ENCODE results near the gene SNAPC3.
"Not testable (repeated sequence)": the region's sequence is repeated elsewhere in the genome, so short reads cannot be mapped to it uniquely, and the experiment has no call there.

SNAPC3 gene

DNA sequence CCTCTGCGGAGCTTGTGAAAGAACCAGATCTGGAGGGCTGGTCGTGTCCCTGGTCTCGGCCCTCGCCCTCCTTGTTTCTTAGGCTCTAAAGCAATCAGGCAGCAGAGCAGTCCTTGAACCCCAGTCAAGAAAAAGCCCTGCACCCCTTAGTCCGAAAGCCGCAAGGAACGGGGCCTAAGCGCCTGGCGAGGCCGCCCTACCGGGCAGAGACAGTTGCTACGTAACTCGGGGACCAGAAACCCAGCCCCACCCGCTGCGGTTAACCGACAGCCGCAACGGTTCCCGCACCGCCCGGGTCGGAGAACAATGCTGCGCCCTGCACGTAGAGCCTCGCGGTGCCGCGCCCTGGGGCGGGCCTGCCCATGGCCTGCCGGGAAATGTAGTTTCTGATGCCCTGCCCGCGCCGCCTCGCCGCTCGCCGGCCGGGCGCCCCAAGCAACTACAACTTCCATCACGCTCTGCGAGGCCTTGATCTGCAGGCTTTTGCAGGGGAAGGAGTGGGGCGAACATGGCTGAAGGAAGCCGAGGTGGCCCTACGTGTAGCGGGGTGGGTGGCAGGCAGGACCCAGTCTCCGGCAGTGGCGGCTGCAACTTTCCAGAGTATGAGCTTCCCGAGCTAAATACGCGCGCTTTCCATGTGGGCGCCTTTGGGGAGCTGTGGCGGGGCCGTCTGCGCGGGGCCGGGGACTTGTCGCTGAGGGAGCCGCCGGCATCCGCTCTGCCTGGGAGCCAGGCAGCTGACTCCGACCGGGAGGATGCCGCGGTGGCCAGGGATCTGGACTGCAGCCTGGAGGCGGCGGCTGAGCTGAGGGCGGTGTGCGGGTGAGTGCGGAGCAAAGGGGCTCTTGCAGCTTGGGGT is at the start of gene SNAPC3:
Gene SNAPC3 (plus strand): TSS at position 505 of the 859 bp plus-strand sequence. CDS start 4 bp downstream, at position 509.
- DNase-seq (ENCODE audit: low spot score) = peak; percentile 95

DNA sequence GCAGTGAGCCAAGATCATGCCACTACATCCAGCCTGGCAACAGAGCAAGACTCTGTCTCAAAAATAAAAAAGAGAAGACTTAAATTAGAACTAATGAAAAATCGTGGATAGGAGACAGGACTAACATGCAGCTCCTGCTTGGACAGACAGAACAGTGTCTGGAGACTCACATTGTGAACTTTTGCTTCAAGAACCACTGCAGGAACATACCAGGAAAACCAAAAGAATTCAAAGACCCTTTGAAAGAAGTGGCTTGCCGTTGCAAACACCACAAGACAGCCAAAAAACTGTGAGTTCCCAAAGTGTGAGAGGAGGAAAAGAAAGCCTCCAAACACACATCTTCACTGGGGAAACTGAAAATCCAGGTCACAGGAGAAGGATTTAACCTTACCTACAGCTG is 48.8 kb upstream of the SNAPC3 start:
- no peak for DNase-seq (ENCODE audit: low spot score)

DNA sequence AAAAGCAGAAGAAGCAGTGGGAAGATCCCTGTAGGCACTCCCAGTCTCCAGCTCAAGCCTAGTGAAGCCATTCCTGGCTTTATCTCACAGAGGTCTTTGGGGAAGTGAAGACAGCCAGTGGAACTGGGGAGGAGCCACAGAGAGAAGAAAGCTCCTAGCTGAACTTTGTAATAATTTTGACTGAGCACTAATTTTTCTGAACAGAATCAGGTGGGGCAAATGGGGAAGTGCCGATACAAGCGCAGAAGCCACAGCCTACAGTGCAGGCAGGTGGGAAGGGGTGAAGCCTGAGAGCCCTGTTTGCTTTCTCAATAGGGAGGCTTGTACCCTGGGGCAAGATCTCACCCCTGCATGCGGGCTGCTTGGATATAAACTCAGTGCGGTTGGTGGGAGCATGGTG is 48.4 kb upstream of the SNAPC3 start:
- peak; percentile 5 for DNase-seq (ENCODE audit: low spot score)

DNA sequence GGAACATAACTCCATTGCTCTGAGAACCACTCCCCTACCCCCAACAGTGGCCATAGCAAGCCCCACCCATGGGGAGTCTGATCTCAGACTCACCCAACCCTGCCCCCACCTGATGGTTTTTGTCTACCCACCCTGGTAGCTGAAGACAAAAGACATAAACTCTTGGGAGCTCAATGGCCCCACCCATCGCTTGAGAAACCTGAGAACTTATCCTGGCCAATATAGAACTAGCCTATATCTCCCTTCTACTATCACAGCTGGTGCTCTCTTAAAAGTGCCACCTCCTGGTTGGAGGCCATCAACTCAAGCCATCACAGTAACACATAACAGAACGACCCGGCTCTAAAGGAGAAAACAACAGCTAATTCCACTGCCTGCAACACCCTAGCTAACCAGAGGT is 47.9 kb upstream of the SNAPC3 start:
- no peak for DNase-seq (ENCODE audit: low spot score)

DNA sequence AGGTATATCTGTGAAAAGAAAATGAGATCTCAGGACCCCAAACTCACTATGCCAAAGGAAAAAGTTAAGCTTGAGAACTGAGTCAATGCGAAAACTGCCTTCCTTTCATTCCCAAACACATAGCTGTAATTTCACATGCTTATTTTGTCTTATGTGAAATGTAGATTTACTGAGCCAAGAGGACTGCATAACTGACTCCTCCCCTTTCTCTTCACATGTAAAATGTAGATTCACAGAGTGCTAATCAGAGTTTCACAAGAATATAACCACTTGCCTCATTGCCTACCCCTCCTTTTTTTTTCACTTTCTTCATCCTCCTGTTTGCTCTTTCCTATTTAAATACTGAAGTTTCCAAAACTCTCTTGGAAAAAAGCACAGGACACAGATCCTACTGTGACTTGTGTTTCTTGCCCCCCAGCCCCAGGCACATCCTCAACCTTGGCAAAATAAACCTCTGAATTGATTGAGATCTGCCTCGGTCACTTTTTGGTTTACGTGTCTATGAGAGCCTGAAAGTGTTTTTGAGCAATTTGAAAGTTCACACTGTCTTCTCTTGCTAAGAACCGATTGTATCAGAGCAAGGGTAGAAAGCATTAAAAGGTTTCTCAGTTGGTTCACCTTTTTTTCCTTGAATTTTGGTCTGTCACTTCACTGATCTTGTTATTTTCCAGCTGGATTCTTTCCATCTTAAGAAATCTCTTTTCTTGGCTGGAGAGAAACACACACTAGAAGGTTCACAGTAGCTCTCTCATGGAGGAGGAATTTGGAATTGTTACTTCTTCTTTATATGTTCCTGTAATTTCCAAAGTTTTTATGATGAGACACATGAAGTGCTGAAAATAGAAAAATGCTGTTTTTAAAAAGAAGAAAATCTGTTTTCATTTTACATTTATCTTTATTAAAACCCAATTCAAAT is 44.8 kb upstream of the SNAPC3 start:
- no peak for DNase-seq (ENCODE audit: low spot score)

DNA sequence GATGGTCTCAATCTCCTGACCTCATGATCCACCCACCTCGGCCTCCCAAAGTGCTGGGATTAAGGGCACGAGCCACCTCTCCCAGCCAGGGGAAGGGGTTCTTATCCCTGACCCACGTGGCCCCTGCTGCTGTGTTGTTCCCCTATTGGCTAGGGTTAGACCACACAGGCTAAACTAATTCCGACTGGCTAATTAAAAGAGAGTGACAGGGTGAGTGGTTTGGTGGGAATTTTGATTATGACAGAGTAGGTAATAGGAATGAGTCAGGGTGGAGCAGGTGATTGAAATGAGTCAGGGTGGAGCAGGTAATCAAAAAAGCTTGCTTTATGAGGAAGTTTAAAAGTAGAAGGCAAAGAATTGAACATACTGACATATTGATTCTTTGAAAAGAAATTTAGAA is 43.4 kb upstream of the SNAPC3 start:
- not testable (repeated sequence) for DNase-seq (ENCODE audit: low spot score)

DNA sequence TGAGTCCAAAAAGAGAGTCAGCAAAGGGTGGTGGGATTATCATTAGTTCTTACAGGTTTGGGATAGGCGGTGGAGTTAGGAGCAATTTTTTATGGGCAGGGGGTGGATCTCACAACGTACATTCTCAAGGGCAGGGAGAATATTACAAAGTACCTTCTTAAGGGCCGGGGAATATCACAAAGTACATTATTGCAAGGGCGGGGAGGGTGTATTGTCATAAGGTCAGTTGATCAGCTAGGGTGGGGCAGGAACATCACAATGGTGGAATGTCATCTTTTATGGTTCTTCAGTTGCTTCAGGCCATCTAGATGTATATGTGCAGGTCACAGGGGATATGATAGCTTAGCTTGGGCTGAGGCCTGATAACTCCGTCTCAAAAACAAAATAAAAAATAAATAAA is 42.8 kb upstream of the SNAPC3 start:
- not testable (repeated sequence) for DNase-seq (ENCODE audit: low spot score)

DNA sequence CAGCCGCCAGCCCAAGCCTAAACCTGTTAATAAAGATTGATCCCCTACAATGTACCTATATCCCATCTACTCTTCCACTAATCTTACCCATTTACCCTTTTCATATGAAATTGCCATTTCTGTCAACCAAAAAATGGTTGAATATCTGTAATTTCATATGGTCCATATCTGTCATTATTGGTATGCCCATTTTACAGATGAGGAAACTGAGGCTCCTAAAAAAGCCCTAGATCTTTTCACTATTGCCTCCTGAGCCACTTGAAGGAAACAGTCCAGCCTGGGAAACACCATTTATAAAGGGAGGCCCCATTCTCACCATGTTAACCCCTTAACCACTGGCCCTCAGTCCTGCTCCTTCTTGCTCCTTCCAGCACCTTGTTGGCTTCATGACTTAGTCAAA is 41.2 kb upstream of the SNAPC3 start:
- DNase-seq (ENCODE audit: low spot score) = no peak

DNA sequence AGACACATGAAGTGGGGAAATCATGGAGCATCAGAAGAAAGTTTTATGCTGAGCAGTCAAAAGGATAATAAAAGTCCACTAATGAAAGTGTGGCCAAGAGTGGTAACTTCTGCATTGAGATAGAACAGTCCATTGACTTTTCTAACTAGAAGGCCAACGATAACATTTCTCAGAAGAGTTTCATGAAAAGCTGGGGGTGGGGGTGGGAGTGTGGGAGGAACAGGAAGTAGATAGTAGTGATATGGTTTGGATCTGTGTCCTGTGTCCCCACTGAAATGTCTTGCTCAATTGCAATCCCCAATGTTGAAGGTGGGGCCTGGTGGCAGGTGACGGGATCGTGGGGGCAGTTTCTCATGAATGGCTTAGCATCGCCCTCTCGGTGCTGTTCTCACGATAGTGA is 36.2 kb upstream of the SNAPC3 start:
- no peak for DNase-seq (ENCODE audit: low spot score)

DNA sequence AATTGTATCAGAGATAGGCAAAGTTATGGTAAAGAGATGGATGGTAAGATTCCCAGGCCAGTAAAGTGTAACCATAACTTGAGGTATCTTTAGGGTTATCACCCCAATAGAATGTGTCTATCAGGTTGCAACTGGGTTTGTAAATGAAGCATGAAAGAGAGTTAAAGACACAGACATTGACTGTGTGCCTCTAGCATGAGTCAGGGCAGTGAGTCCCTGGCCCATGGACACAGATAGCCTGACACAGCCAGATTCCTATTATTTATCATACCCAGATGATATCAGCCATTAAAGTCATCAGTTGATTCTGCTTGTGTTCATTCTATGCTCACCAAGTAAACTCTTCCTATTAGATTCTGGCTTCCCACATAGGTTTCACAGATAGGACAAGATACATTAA is 33.5 kb upstream of the SNAPC3 start:
- no peak for DNase-seq (ENCODE audit: low spot score)

DNA sequence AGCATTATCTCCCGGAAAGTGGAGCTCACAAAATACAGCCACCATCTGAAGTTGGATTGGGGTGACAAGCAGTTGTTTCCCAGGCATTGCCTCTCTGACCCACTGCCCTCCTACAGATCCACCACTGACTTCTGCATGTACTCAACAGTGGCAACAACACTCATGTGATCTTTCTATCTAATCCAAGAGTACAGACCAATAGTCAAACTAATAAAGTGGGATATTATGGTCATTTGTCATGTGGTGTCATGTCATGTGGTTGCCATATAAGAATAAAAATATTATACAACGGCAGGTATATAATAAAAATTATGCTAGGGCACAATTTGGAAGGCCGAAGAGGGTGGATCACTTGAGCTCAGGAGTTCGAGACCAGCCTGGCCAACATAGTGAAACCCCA is 33.0 kb upstream of the SNAPC3 start:
- no peak for DNase-seq (ENCODE audit: low spot score)

DNA sequence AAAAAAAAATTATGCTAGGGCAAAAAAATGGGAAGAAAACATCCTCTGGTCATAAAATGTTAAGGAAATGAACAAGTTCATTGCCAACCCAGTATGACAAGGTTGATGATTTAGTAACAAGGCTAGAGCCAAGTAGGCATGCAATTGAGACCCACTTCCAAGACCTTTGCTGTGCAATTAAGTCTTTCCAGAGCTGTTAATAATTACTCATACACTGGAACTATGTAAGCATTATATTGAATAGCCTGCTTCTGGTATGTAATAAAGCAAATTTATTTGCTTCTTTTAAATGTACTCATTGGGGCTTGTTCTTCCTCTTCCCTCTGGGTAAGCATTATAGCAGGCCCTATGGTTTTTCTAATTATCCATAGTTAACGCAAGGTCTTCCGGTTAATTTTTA is 32.5 kb upstream of the SNAPC3 start:
- DNase-seq (ENCODE audit: low spot score) = no peak

DNA sequence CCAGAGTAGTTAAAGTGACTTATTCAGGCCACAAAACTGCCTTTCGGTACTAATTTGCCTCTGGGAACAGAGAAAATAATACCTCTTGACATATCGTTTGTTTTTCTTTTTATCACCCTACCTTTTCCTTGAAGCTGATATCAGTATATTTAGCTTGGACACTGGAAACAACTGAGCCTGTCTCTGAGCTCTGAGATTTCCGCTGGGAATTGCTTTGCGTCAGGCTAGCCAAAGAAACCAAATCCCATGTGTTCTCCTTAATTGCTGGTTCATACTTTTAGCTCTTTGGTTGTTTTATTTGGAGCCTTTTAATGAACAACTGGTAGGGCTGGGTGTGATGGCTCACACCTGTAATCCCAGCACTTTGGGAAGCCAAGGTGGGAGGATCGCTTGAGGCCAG is 30.3 kb upstream of the SNAPC3 start:
- DNase-seq (ENCODE audit: low spot score) = no peak

DNA sequence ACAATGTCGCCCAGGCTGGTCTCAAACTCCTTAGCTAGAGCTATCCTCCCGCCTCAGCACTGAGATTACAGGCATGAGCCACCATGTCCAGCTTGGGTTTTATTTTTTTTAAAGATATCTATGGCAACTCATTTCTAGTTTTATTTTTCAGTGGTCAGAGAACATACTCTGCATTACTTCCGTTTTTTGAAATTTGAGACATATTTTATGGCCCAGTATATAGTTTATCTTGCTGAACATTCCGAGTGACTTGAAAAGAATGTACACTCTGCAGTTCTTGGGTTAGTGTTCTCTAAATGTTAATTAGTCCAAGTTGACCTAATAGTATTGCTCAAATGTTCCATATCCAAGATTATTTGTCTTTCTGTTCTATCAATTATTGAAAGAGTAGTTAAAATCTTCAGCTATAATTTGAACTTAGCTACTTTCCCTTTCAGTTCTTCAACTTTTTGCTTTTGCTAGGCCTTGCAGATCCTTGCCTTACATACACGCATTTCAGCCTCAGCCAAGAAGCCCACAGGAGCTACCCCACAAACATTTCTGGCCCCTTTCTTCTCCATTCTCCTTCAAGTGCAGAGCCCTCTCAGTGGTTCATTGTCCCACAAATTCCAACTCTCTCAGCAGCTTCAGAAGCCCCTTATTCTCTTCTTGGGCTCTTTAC is 22.3 kb upstream of the SNAPC3 start:
- no peak for DNase-seq (ENCODE audit: low spot score)

DNA sequence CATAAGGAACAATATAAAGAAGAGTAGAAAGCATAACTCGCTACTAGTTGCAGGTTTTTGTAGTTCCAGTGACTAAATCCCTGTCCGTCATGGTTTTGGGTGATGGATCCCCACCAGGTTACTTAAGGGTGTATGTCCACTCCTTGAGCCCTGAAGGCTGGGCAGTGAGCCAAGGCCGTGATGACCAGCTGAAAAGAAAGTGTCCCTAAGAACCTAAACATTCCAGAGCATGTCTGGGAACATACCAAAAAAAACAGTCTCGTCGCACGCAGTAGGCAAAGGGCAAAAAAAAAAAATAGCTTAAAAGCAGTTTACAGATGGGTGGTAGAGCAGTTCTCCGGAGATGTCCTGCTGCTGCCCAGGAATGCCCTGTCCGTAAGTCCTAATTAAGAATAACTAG is 21.4 kb upstream of the SNAPC3 start:
- DNase-seq (ENCODE audit: low spot score) = no peak

DNA sequence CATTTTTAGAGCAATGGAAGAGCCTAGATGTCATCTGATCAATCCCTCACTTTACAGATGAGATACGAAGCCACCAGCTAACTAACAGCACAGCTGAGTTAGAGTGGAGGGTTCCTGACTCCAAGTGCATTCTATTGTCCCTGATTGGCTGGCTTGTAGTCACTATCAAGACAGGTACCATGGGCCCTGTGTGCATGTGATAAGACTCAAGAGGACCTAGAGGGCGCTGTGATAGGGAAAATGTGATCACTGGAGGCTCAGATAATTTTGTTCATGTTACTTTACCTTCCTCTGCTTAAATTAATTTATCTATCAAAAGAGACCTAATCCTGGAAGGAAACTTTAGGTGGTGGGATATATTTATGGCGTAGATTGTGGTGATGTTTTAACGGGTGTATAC is 19.5 kb upstream of the SNAPC3 start:
- DNase-seq (ENCODE audit: low spot score) = peak; percentile 72

DNA sequence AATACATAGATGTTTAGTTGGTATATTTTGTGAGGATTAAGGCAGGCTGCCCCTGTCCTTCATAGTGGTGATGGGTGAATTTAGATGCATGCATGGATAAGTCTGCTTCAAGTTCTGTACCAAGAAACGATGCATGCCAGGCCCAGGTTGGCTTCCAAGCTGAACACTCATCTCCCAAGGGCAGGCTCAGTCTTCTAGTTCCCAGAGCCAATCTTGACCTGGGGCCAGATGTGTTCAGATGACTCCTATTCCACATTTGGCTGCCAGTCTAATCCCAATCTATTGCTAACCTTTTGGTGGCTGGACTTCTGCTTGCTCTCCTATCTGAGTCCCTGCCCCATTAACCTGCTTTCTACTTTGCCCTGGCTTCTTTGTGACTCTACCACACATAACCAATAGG is 18.5 kb upstream of the SNAPC3 start:
- no peak for DNase-seq (ENCODE audit: low spot score)

DNA sequence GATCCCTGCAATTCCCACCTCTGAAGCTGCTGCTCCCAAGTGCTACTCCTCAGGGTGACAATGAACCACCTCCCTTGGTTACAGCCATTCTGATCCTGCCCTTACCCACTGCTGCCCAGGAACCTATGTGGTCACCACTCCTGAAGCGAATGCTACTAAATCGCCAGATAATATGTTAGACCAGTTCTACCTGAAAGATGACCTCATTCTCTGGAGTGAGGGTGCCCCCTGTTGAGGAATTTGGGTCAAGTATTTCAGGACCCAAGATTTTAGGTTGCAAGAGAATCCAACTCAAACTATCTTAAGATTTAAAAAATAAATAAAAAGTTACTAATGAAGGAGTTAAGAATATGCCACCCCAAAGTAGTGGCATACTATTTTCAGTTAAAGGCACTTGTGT is 5.8 kb upstream of the SNAPC3 start:
- DNase-seq (ENCODE audit: low spot score) = peak; percentile 52

DNA sequence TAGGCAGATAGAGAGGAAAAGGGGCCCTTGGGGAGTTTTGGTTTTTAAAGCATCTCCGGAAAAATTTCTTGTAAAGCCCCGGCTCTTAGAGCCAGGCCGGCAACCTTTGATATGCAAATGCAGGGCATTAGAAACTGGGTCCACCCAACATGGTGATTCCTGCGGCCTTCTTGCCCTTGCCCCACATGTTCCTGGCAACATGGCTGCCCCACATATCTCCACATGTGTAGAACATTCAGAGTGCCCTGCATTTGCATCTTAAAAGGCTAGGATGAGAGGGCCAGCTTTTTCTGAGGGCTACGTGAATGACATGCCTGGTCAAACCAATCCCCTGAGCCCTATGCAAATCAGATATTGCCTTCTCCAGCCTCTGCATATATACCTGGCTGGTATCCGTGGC is 5.0 kb upstream of the SNAPC3 start:
- no peak for DNase-seq (ENCODE audit: low spot score)

DNA sequence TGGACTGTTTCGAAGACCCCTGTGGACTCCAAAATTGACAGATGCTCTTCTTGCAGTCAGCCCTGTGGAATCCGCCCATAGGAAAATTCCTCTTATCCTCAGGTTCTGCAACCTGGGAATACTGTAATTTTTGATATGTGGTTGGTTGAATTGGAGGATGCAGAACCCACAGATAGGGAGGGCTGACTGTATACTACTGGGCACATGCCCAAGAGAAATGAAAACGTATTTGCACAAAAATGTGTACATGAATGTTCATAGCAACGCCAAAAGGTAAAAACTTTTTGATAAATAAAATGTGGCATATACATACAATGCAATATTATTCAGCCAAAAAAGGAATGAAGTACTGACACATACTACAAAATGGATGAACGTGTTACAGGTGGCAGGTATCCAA is 1.9 kb upstream of the SNAPC3 start:
- no peak for DNase-seq (ENCODE audit: low spot score)

DNA sequence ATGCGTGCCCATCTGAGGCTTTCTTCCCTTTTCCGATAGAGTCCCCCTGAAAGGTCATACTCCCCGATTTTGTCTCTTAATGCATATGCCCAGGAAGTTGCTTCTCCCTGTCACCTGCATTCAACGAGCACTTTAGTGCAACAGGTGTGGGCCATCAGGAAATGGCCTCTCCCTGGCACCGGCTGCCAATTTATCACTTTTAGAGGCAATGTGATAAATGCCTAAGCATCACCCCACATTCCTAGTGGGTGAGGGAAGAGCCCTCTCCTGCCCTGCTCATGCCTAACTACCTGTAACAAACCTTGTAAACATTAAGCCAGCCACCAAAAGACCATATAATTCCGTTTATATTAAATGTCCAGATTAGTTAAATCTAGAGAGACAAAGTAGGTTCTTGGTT is 1.1 kb upstream of the SNAPC3 start:
- DNase-seq (ENCODE audit: low spot score) = no peak

DNA sequence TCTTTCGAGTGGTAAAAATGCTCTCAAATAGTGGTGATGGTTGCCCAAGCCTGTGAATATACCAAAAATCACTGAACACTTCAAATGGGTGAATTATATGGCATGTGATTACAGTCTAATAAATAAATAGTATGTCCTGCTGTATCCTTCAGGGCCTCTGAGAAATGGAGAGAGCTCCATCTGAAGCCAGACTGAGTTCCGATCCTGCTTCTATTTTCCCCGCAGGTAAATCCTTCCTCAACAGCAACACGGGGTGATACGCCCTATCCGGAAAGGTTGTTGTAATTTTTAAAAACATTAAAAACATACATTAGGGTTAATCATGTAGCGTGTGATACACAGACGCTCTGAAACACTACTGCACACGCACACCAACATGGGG is 695 bp upstream of the SNAPC3 start:
- peak; percentile 19 for DNase-seq (ENCODE audit: low spot score)

All from NAMALWA (cell line).